Measurements from ENCODE around the gene C10orf90.

- TF ChIP-seq CTCF (IDR thresholded peaks at IDR 0.05; ENCODE audit: low read depth, low read length) (no peak), POLR2A (IDR thresholded peaks at IDR 0.05; ENCODE audit: extremely low read depth, insufficient read length) (no peak)
Observed at GRCh38 chr10:126523071-126523470, 147.4 kb downstream of the C10orf90 start.
